HT-29 (cell line): ENCODE measurements around the gene ARHGAP21. TPM values are rescaled to one million over a fixed set of nuclear protein-coding genes. Genes with fewer than 3 reads are reported as not detected.

Experiments used
- DNase-seq: peaks from one replicate; pipeline ENCODE4 v3.0.0-alpha.2; 2015; ENCODE audit warnings: low spot score
- total RNA-seq: library from RNA; depleted of rRNA; stranded (reverse); fragments of >200 nt; shearing (Covaris generic); gene quantifications from 2 replicates; pipeline ENCODE4 v1.2.3, GENCODE V29; 2014

ARHGAP21 gene
- total RNA-seq, 1 experiment from 2014 or later, result 33.7 TPM

DNA sequence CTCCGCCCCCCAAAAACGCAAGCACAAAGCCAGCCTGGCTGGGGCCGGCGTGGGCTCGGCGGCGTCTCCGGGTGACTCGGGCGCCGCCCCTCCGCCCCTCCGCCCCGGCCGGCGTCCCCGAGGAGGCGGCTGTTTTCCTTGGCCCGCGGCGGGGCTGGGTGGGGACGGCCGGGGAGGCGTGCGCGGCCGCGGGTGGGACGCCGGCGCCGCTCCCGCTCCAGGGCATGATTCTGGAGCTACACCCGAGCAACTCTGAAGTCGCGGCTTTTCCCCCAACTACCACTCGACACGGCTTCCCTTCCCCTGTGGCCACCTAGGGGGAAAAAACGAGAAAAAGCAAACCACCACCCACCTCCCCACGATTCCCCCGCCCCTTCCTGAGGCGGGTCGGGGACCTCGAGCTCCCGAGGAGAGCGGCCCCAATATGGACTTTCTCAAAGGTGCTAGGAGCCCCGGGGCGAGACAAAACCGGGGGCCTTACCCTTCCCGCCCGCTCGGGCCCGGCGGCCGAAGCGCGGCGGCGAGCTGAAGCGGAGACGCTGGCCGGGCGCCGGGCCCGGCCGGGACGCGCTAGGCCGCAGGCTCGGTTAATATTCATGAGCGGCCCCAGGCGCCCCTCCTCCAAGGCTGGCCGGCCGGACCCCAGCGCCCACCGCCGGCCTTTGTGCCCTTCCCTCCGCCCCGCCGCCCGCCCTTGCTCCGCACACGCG, 856 bp downstream of the ARHGAP21 start:
- peak; percentile 58 for DNase-seq

DNA sequence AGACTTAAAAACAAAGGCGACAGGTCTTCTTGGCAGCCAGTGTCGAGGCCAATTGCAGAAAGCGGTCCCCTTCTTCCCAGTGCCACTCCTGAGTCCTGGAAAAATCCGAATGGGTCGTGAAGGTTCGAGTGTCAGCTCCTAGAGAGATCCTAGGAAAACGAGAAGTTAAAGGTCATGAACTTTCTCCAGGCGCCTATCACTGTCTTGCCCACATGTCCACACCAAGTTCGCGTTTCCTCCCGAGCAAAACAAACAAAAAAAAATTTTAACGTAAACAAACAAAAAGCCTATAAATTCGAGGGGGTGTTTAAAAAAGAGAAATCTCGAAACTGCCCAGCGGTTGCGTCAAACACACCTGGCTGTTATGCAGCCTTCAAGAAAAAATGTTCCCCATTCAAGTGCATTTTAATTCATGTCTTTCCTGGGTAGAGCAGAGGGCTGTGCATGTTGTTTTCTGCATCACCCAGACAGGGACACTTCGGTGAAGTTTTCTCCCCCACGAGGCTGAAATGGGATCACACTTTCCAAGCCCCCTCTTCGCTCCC, 1.5 kb downstream of the ARHGAP21 start:
- DNase-seq, result peak; percentile 46

DNA sequence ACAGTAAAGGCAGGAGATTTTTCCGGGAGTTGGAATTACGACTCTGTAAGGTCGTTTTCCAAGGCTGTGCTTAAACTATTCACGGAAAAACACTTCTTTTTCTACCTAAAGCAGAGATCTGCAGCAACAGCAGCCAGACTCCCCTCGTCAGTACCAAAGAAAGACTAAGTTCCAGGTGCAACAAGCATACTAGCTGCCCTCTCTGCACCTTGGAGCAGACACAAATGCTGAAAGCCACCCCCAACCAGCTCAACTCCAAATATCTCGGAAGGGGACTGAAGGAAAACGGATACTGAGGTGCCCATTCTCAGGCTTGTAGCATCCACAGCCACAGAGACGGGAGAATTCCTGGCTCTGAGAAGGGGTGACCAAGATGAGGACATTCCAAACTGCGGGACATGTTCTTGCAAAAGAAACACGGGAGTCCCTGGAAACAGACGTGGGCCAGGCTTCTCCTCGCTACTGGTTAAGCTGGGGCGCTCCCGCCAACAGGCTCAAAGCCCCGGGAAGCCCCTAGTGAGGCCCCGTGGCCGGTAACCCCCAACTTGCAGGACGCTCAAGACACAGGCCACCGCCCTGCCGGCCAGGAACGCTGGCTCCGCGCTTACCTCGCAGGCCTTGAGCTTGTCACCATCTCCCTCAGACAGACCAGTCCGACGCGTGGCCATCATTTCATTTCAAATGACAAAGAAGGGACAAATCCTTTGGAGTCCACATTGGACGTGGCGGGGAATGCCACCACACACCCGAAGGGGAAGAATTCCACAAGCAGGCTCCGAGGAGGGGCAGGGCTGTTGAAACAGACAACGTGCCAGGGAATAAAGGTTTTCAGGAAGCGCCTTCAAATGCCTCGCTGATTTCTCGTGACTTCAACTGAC, 2.2 kb downstream of the ARHGAP21 start:
- peak; percentile 66 for DNase-seq

DNA sequence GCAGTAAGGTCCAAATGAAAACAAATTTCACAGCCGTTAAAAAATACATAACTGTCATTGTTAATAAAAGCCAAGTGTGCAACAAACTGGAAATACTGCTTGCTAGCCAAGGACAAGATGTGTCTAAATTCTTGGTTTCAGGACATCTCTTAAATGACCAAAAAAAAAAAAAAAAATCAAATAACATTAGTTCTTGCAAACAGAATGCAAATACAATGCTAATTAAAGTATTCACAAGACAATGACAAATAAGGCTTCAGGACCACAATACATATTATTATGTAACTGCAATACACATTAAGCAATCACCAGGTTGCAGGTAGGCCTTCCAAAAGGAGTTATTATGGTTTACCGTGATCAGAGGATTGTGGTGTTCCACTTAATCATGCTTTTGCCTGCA, 3.6 kb downstream of the ARHGAP21 start:
- no peak for DNase-seq

DNA sequence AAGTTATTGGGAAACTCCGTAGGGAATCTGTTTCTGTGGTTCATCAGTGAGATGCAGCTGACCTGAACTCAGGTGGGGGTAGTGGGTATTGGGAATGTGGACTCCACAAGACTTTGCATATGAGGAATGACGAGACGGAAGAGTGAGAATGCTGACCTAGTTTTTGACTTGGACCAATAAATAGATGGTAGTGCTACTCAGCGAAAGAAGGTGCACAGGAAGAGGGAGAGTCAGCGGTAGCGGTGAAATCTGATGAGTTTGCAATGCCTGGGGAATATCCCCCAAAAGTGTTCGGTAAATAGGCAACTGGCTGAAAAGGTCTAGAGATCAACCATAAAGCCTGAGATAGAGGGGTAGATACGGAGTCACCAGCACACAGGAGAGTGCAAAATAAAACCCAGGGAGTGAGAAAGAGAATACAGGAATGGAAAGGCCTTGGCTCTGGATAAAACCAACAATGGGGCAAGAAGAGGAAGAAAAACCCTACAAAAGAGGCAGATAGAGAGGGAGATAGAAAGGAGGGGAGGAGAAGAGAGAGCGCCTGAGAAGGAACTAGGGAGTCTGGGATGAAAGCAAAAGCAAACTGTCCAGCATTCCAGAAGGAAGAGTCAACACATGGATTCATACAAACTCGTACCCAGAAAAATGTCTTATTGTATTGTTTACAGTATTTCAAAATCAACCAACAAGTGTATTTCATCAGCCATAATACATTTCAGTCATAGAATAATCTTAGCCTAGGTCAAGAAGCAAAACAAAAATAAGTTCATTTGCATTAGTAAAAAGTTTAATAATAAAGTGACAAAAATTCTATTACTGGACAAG, 5.4 kb downstream of the ARHGAP21 start:
- DNase-seq, result no peak

DNA sequence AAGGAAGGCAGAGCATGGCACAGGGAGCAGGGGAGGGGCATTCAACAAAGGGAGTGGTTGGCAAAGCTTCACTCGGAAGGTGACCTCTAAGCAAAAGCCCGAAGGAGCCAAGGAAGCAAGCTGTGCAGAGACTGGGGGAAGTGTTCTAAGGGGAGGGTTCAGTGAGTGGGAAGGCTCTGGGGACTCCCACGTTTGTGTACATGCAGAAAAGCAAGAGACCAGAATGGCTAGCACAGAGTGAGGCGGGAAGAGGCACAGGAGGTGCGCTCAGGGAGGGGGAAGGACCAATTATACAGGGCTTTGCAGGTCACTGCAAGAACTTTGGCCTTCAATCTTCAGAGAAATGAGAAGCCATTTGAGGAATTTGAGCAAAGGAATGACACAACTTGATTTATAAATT, 7.4 kb downstream of the ARHGAP21 start:
- DNase-seq, result no peak

DNA sequence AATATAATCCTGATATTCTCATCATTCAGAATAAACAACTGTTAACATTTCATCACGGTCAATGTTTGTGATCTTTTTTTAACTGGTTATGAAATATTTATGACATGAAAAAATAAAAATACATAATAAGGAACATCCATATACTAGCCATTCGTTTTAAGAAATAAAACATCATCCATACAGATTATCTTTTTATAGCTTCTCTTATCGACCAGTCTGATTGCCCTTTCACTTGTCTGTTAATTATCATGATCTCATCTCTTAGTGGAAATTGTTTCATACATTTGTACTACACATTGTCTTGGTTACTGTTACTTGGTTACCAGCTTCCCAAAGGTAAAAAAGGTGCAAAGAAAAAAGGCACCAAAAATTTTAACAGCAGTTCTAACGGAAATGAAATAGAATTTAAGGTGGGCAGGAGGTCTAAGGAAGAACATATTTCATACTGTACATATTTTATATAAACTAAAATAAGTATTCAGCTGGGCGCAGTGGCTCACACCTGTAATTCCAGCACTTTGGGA, 8.4 kb downstream of the ARHGAP21 start:
- no peak for DNase-seq

DNA sequence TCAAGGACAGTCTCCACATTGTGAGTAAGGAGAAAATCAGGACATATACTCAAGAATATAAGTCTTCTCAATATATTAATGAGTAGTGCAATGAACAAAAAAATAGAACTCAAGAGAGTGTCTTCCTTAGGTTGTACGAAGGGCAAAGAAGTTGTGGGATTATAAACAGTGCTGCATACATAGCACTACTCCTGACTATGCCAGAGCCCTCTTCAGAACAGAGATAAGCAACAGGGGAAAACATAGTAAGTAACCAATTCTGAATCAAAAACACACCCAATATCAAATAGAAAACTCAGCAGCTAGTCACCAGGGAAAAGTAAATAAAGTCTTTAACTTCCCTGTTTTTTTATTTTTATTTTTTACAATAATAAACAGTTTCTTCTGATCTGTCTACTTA, 10.6 kb downstream of the ARHGAP21 start:
- DNase-seq, result no peak

DNA sequence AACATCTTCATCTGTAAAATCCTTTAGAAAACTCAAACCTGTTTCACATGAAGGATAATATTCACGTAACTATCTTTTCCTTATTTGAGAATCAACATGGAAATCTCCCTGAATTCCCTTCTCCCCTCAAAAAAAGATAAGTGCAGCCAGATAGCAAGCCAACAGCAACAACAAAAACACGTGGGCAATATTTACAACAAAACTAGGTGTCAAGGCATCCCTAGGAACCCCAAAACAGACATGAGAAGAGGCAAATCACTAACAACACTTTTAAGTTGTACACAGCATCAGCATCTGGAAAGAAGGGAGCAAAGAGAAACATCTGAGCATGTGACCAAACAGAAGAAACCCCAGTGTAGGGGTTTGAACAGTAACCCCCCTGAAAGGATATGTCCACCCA, 12.2 kb downstream of the ARHGAP21 start:
- DNase-seq, result no peak

DNA sequence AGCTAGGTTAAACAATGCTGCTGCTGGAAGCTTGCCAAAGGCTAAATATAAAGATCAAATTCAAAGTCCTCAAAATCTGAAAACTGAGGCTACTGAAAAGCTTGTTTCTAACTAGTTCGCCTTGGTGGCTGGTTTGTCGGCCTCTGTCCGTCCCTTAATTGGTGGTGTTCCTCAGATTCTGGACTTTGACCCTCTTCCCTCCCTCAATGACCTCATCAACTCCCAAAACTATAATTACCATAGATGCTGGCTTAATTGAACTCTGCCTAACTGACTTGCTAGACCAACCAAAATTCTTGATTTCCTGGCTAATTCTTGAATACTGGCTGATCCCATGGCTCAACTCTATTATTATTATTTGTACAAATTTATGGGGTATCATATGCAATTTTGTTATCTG, 15.6 kb downstream of the ARHGAP21 start:
- DNase-seq, result no peak

DNA sequence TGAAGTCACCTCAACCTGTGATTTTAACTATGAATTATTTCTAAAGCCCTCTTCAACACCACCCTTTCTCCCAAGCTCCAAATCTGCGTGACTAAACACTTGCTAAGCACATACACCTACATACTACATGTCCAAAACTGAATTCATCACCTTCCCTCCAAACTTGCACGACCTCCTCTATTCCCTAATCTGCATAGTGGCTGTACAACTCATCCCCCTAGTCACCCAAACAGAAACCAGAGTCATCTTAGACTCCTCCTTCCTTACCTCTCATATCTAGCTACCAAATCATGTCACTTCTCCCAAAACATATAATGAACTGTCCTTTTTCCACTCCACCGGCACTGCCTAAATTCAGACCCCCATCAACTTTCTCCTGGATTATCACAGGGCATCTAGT, 16.2 kb downstream of the ARHGAP21 start:
- no peak for DNase-seq

DNA sequence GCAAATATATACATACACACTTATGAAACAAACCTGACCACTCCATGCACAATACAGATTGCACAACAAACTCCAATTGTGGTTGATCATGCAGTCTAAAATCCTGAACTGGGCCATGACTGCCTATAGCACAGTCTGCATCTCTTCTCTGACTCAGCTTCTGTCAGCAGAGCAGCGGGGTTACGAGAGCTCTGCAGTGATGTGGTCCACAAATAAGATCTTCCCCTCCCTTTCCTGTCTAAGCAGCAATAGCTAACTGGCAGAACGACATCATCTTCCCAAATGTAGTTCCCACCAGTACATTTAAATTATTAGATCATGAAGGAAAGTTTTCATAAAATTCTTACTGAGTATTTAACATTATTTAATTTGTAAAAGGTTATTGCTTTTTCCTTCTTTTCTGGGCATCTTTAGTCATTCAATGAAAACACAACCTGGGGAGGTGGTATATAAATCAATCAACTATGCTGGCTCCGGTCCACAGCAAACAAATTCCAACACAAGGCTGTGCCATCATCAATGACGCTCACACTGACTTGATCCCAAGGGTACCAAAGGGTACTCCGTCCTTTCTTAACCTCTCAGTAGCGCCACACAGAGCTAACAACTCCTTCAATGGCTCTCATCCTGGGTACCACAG, 17.1 kb downstream of the ARHGAP21 start:
- peak; percentile 53 for DNase-seq

DNA sequence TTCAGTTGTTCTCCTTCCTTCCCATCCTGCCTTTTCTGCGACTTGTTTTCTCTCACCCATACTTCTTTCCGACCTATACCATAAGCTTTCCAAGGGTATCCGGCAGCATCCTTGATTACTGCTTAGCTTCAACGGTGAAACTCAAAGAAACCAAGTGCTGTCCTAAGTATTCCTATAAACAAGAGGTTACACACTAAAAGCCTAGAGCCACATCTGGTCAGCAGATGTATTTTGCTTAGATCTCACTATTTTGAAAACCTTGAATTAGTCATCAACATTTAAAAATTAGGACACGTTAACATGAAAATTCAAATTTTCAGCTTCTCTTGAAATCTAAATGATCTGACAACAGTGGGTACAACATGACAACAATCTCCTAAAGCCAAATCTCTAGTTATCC, 20.0 kb downstream of the ARHGAP21 start:
- no peak for DNase-seq

DNA sequence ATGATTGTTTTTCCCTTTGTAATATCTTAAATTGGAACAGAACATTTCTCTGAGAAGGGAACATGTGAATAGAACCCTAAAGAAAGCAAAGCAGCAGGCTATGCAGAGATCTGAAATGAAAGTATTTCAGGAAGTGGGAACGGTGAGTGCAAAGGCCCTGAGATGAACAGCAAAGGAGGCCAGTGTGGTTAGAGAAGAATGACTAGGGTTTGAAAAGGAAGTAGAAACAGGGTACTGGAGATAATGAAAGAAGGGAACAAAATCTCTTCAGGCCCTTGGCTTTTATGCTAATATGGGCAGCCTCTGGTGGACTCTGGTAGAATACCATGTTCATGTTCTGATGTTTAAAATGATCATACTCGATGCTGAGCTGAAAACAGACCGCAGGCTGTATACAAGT, 22.2 kb downstream of the ARHGAP21 start:
- DNase-seq, result no peak

DNA sequence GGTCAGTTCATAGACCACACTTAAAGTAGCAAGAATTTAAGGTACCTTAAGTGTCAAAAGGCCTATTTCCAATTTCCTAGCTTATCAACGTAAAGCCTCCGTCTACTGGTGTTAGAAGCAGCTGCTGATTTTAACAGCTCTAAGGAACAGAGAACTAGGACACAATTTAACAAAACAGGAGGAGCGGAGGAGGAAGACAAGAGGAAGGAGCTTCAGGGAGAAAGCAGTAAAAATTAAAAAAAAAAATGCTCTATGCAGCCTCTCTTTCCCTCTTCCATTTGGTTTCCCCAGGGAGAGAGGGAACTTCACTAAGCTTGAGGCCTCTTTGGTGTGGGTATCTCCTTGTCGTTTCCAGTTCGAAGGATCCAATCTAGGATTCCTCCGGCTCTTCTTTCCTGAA, 22.7 kb downstream of the ARHGAP21 start:
- DNase-seq, result no peak

DNA sequence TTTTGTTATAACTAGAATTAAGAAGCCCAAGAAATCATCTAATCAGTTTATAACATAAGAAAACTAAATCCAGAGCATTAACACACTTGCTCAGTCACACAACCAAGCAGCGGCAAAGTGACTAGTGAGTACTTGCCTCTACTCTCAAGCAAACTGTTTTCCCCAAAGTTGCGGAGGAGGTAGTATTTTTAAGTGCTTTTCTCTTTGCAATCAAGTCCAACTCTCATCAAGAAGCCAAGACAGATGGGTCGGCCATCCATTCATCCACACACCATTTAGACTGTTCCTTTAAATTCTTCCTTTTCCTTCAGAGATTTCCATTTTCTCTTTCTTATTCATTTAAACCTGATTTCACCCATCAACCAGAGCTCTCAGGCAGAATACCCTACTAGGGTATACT, 25.4 kb downstream of the ARHGAP21 start:
- no peak for DNase-seq

DNA sequence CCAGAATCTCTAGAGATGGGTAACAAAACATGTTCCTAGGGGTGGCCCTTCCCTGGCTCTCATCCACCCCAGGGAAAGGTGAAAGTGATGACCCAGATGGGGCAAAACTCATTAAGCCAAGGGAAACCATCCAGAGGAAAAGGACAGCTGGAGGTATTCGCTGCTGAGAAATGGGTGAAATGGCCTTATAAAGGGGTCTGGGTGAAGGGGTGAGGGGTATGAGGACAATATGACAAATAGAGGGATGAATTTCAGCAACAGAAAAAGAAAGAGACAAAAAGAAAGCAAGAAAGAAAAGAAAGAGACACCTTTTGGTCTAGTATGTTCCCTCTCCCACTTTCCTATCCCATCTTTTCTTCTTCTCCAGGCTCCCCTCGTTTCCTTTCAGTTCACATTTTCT, 26.6 kb downstream of the ARHGAP21 start:
- no peak for DNase-seq

DNA sequence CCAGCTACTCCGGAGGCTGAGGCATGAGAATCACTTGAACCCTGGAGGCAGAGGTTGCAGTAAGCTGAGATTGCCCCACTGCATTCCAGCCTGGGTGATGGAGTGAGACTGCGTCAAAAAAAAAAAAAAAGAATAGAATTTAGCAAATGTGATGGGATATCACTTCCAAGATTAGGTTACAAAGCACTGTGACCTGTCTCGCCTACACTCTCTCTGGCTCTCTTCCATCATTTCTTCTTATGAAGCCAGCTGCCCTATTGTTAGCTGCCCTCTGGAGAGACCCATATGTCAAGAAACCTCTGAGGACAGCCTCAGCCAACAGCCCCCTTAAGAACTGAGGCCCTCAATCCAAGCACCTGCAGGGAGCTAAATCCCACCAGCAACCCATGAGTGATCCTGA, 28.2 kb downstream of the ARHGAP21 start:
- no peak for DNase-seq

DNA sequence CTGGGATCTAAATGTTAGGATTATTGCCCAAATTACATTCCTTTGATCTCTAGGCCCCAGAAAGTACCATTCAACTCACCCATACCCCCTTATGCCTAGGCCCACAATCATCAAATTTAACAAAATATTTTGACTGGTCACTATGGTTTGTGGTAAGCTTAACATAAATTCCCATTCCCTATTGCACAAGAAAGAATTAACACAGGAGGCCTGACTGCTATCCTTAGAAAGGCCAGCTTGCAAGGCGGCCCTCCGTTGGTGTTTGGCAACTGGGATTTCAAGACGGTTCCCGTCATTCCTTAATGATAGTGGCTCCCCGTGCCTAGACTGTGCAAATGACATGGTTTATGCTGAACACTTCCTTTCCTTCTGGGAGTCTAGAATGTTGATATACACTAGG, 29.6 kb downstream of the ARHGAP21 start:
- no peak for DNase-seq

DNA sequence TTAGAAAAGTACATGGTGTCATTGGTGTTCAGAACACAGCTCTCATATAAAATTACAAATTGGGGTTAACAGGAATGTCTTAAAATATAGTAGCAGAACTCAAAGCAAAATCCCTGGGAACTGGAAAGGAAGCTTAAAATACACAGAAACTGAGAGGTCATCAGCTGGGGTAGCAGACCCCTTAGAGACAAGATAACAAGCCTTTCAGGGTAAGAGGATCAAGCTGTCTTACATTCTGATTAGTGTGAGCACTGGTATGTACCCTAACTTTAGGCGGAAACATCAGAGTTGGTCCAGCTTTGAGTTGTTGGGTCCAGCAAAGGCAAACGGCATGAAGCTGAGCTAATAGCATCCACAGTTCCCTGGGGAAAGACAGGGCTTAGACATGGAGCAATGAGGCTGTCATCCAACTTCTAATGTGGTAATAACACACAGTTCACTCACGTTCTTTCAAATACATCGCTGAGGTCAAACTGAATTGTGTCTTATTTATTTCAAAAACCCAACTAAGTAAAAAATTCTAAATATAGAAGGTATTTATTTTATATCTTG, 32.6 kb downstream of the ARHGAP21 start:
- DNase-seq, result no peak
